Stimulated activated CD4-positive, alpha-beta T cell treated with anti-CD3 and anti-CD28 coated beads, TNF-alpha, amount 100 ng/mL, for 48 hours (primary cell): ENCODE measurements around the gene HPGD.
"Not testable (repeated sequence)": the region's sequence is repeated elsewhere in the genome, so short reads cannot be mapped to it uniquely, and the experiment has no call there.

ENCODE experiments used
- DNase-seq, 3 donors: peaks; one replicate each; pipeline ENCODE4 v3.0.0-alpha.2; 2020; ENCODE audit warnings: low read depth in 3 of 3

Gene HPGD

DNA sequence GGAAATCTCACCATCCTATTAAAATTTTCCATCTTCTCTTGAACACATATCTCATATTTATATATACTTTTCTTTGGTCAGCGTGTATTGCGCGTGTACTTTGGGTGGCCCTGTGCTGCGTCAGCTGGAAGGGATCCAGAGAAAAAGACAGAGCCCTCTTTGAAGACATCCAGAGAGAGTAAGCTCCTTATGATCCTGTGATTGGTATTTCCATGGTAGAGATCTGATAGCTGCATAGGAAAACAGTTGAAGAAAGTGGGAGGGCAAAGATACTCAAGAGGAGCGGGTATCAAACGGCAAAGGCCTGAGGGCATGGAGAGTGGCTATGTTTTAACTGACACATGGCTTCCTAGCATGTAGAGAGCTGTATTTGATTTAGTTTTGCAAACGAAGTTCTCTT, 4.4 kb upstream of the HPGD start:
- no peak for DNase-seq

- DNase-seq, result no peak
These were observed 2.0 kb upstream of the HPGD start for GRCh38 chr4:174524242-174524641.

DNA sequence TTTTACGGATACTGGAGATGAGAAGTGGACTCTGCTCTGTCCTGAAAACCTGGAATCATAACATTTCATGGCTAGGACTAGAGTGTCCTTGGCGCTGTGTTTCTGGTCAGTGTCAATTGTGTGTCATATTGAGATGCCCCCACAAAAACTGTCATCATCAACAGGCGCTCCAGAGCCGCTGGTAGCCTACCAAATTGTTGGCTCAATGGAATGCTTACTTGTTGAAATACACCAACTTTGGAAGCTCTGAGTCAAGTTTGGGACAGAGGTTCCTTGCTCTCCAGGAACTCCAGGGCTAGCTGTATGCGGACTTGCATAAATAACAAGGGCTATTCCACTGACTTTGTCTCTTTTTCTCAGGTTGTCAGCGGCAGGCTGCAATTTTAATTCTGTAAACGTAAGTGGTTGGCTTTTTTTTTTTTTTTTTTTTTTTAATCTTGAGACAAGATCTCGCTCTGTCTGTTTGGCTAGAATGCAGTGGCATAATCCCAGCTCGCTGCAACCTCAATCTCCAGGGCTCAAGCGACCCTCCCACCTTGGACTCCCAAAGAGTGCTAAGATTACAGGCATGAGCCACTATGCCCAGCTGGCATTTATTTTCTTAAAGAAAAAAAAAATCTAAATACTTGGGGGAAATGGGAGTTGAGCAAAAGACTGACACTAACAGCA, 871 bp upstream of the HPGD start:
- no peak for DNase-seq

- DNase-seq, result no peak
These were observed 497 bp downstream of the HPGD start for GRCh38 chr4:174521800-174522182.

DNA sequence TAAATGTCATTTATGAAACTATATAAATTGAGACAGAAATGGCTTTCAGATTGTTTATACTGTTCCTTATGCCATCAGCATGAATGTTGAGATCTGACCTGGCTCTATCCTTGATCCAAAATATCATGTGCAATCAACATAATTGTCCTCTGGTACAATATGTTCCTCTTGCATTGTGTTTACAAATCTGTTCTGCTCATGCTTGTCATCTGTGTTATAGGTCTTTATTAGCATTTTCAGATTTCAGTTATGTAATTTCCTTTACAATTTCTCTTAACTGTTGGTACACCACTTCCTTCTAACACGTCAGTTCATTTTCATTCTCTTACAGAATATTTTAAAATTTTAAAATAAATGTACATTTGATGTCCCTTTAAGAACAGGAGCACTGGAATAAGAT, 1.6 kb downstream of the HPGD start:
- no peak for DNase-seq

DNA sequence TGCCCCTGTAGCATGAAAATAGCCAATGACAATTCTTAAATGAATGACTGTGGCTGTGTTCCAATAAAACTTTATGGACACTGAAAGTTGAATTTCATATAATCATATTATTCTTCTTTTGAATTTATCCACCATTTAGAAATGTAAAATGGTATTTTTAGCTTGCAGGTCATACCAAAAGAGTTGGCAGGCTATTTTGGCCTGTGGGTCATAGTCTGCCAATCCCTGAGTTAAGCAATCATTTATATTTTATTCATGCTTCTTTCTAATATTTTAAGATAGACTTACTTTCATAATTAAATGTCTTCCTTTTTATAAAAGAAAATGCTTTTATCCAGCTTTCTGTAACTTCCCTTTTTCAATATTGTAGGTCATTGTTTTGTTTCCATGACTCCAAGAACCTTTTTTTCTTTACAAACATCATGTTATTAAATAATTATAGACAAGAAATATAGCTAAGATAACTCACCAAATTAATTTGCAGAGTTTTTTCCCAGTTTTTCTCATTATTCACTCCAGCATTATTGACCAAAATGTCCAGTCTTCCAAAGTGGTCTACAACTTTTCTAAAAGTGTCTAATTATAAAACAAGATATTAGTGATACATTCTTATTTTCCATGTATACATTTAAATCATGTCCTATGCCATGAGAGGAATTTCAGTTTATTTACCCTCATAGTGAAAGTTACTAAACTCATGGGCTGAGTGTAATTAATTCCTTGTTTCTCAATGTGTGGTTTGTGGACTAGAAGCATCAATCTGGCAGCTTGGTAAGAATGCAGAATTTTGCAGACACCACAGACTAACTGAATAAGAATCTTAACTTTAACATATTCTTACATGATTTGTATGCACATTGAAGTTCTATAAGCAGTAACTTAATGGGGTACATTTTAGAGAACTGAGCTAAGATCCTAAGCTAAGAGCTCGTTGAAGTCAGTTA, 4.5 kb downstream of the HPGD start:
- no peak for DNase-seq

DNA sequence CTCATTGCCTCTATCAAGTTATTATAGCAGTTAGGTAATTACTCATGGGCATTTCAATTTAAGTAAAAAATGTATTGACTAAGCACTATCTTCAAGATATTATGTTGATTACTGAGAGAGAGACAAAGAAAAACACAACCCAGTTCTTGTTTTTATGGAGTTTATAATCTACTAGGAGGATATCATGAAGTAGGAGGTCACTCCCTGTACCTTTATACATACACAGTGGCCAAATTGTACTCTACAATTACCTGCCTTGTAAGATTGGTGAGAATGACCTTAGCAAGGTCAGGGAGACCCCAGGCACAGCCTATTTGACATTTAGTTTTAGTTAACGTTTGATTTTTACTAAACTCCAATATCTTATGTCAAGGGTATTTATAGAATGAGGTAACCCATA, 5.5 kb downstream of the HPGD start:
- no peak for DNase-seq

GRCh38 chr4:174516345-174516744, 5.9 kb downstream of the HPGD start:
- DNase-seq, result no peak

- DNase-seq, result no peak
These were observed 9.5 kb downstream of the HPGD start for GRCh38 chr4:174512745-174513144.

GRCh38 chr4:174505892-174506291, 16.4 kb downstream of the HPGD start:
- DNase-seq, result no peak

DNA sequence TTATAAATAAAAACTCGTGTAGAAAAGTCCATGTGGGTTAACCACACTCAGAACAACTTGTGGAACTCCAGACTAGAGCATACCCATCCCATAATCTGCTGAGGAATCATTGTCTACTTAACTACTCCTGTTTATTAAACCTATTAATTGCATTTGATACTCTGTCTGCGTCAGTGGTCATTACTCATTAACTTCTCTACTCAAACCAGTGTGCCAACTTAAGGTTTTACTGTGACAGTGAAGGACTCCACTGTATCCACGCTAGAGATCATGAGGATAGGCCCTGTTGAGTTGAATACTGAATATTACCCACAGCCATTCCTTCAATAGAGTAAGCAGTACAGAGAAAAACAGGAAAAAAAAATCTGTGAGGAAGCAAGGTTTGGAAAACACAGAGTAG, 17.3 kb downstream of the HPGD start:
- no peak for DNase-seq

DNA sequence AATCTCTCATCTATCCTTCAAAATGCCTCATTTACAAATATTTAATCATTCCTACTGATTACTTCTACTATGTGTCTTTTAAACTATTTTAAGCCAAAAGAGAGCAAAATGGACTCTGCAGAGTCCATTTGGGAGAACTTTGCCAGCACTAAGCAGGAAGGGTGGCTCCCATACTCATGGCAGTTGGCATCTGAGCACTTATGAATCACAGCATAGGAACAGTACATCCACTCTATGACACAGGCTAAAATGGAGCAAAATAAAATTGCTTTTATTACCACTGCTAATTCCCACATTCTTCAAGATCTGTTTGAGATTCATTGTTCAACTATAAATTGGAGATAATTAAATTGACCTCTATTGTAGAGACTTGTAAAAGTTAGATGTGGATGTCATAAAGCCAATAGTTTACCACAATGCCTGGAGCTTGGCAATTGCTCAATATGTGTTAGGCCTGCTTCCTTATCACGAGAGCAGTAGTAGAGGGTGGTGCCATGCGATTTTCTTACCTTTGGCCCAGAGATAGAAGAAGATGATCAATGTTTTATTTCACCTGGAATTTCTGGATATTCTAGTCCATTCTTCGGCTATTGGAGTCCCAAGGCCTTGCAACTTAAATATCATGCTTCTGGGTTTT, 19.1 kb downstream of the HPGD start:
- DNase-seq, result no peak

DNA sequence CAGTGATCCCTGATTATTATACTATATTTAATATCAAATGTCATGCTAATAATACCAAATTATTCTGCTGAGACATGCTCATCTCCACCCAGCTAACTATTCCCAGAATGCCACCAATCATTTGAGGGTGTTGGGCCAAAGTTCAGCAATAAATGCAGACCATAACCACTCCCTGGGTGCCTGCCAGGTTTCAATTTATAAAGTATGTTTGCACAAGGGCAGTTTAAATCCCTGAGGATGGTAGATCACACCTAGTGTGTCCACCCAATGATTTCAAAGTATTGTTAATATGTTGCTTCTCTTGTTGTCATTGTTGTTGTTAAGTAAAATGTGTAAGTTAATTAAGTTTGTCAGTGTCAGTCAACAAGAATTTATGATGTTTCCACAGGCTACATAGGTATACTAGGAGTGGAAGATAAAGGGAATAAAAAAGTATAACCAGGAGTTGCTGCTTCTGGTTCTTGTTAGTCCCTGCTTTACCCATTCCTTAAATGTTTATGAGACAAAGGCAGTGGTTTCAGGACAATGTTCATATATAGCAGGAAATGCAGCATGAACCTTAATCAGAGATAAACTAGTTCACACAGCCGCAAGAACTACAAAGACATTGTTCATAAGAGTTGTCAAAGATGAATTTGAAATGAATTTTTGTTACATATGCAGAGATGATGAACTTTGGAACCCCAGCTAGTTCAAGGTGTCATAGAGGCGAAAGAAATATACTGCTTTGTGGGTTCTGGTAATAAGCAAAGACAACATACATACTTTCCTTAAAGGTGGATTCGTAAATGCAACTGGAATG, 25.5 kb downstream of the HPGD start:
- no peak for DNase-seq

- DNase-seq, result no peak
These were observed 26.7 kb downstream of the HPGD start for GRCh38 chr4:174495626-174496025.

- DNase-seq, result no peak
These were observed 27.6 kb downstream of the HPGD start for GRCh38 chr4:174494726-174495125.

- DNase-seq, result no peak
These were observed 28.1 kb downstream of the HPGD start for GRCh38 chr4:174494146-174494545.

DNA sequence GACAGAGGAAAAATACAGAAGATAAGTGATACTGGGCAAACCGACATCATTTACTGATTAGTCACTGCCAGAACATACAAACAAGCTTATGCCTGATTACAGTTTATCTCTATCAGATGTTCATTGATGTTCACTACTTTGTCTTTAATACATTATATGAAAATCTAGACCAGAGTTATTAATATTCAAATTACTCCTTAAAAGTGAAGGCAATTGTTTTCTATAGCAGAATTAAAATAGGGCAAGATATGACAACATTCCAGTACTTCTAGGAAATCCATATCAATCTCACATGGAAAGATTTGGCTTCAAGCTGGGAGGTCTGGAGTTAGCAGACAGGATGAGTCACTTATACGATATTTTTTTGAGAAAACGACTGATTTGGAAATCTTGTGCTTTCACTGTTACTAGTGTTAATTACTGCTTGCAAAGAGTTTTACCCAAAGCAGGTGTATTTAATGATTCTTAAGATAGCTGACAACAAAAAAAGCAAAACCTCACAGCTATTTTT, 31.8 kb downstream of the HPGD start:
- no peak for DNase-seq

- DNase-seq, result not testable (repeated sequence)
These were observed 33.9 kb downstream of the HPGD start for GRCh38 chr4:174488368-174488767.

GRCh38 chr4:174485025-174485424, 37.3 kb downstream of the HPGD start:
- no peak for DNase-seq

GRCh38 chr4:174483792-174484191, 38.5 kb downstream of the HPGD start:
- no peak for DNase-seq

DNA sequence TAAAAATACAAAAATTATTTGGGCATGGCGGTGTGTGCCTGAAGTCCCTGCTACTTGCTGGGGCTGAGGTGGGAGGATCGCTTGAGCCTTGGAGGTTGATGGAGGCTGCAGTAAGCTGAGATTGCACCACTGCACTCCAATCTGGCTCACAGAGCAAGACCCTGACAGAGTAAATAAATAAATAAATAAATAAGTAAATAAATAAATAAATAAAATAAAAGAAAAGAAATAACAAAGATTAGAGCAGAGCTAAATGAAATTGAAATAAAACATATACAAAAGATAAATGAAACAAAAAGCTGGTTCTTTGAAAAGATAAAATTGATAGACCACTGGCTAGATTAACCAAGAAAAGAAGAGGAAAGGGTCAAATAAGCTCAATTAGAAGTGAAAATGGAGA, 43.1 kb downstream of the HPGD start:
- no peak for DNase-seq

DNA sequence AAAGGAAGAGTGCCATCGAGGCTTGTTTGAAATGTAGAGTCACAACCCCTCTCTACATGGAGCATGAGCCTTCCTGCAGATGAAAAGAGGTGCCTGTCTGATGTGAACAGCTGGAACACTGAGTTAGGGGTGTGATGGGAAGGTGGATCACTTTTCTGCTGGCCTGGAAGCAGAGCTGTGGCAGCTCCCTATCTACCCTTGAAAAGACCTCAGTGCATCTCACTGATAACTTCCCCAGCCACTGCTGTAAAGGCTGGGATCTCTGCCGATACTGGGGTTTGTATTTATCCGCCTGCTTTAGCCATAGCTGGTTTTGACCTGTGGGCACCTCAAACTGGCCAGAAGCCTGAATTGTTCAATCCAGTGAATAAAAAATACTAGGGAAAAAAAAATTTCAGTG, 46.8 kb downstream of the HPGD start:
- no peak for DNase-seq
